Activated naive CD8-positive, alpha-beta T cell treated with anti-CD3 and anti-CD28 coated beads, Interleukin-2, amount 50 U/mL, for 16 hours (primary cell): ENCODE results near the gene PCDHGA3.
A peak's percentile ranks its signal among the peaks of the same experiment; 100 is the strongest.
"Not testable (repeated sequence)": the region's sequence is repeated elsewhere in the genome, so short reads cannot be mapped to it uniquely, and the experiment has no call there.

Experiments used
- DNase-seq: peaks from one replicate; pipeline ENCODE4 v3.0.0-alpha.2; 2020; ENCODE audit warnings: low read depth, low spot score

The PCDHGA3 gene

DNA sequence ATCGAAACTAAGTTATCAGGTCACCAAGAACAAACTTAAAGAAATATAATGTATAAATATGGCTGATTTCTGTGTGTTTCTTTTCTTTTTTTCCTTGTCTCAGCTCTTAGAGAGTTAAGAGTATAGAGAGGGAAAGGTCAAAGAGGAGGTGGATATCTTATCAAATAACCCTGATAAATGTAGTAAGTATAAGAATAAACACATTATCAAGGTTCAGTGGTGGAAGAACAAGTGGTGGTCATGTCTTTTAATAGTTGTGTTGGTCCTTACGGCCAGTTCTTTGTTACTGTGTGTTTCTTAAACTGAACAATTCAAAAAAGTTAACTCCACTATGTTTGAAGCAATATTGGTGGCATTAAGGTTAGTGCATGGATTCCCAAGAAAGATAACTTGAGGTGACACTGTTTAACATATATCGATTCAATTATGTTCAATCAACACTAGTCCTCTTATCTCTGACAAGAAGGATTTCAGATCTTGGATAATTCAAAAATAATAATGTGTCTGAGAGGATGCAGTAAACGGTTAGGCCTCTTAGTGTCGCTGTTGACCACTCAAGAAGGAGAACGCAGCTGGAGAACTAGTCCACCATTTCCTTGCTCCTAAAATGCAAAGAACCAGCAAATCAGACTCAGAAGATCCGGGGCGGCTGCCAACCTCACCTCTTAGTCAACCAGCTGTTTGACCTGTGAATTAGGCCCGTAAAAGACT, at the start of gene PCDHGA3:
PCDHGA3 (plus strand) TSS at position 588 of the 711 bp plus-strand sequence. CDS start 205 bp downstream, outside the sequence.
- DNase-seq = no peak

DNA sequence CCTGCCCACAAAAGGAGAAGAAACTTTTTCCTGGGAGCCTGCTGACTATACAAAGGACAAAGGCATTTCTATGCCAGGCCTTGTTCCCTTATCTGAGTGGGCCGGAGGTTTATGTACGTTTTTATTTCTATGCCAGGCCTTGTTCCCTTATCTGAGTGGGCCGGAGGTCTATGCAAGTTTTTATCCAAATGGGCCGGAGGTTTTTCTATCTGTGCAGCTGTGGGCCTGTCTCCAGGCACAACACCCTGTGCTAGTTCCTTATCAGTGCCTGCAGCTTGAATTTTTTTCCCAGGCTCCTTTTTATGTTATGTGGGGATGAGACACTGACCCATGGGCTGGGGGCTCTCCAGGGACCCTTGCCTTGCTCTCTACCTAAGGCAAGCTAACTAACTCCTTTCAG, 45.3 kb upstream of the PCDHGA3 start:
- no peak for DNase-seq

DNA sequence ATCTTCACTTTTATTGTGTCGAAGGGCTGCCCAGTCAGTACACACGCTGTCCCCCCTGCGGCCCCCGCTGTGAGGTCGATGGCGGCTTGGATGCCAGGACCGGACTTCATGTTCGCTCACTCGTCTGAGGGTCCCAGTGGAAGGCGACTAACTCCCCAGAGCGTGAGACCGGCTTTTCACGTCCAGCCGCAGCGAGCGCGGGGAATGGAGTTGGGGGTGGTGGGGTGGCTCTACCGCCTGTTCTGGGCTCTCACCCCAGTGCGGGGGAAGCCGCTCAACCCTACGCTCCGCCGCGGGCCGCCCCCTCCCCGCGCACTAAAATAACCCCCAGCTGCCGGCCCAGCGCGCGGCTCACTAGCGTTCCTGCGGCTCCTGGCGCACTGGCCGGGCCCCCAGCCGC, 39.9 kb upstream of the PCDHGA3 start, which contains the start of gene SLC25A2:
SLC25A2 (minus strand) TSS at position 294 of the 400 bp plus-strand sequence; CDS start at position 110, 184 bp downstream.
- no peak for DNase-seq

DNA sequence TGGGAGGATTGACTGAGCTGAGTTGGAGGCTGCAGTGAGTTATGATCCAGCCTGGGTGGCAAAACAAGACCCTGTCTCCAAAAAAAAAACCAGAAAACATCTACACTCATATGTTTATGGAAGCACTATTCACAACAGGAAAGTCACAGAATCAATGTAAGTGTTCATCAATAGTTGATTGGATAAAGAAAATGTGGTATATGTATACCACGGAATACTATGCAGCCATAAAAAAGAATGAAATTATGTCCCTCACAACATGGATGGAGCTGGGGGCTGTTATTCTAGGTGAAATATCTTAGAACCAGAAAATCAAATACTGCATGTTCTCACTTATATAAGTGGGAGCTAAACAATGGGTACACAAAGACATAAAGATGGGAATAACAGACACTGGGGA, 37.0 kb upstream of the PCDHGA3 start:
- no peak for DNase-seq

DNA sequence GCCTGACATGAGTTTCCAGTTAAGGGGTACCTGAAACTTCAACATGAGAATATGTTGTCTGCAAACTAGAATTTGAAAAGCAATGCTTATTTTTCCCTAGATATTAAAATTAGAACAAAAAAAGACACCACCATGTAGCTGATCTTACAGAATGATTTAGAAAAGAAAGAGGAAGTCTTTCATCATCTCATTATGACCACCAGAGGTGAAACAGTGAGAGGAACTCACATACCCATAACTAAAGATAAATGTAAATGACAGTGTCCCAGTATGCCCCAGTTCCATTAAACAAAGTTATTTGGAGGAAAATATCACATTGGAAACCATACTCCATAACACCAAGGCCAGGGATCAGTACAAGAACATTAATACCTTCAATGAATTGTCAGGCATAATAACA, 29.9 kb upstream of the PCDHGA3 start:
- DNase-seq = no peak

DNA sequence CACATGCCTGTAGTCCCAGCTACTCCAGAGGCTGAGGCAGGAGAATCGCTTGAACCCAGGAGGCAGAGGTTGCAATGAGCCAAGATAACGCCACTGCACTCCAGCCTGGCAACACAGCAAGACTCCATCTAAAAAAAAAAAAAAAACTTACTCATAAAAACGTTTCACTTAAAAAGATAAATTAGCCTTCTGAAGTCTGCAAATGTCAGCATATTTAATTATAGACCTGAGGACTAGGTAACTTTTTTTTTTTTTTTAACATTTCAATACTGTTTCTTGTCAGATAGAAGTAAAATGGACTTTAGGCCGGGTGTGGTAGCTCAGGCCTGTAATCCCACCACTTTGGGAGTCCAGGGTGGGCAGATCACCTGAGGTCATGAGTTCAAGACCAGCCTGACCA, 26.7 kb upstream of the PCDHGA3 start:
- not testable (repeated sequence) for DNase-seq

DNA sequence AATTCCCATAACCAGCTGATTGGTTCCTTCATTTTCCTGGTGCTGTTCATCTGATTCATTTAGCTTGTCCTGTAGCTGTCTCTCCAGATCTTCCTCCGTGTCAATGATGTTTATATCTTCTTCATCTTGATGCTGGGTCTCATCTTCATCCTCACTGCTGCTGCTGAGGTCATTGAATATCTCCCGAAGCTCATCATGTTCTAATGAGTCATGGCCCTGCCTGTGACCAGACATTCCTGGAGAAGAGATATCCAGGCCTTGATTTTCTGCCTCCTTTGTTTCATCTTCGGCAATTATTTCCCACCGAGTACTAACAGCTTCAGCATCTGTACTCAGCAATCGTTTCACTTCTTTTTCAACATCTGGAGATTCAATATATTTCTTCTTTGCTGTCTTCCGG, 24.4 kb upstream of the PCDHGA3 start:
- no peak for DNase-seq

DNA sequence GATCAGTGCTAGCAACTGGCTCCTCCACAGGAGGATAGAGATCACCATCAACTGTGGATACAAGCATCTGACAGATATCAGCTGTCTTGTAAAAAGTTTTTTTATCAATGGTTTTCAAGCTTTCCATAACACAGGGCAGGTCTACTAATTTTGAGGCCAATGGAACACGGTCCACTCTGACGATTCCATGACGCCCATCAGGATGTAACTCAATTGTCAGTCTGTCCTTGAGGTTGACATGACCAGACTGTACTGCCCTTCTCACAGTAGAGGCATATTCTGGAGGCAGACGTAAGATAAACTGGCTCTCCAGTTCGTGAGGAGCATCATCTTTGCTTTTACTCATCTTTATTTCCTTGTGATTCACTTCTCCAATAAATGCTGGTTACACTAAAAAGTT, 23.9 kb upstream of the PCDHGA3 start:
- no peak for DNase-seq

DNA sequence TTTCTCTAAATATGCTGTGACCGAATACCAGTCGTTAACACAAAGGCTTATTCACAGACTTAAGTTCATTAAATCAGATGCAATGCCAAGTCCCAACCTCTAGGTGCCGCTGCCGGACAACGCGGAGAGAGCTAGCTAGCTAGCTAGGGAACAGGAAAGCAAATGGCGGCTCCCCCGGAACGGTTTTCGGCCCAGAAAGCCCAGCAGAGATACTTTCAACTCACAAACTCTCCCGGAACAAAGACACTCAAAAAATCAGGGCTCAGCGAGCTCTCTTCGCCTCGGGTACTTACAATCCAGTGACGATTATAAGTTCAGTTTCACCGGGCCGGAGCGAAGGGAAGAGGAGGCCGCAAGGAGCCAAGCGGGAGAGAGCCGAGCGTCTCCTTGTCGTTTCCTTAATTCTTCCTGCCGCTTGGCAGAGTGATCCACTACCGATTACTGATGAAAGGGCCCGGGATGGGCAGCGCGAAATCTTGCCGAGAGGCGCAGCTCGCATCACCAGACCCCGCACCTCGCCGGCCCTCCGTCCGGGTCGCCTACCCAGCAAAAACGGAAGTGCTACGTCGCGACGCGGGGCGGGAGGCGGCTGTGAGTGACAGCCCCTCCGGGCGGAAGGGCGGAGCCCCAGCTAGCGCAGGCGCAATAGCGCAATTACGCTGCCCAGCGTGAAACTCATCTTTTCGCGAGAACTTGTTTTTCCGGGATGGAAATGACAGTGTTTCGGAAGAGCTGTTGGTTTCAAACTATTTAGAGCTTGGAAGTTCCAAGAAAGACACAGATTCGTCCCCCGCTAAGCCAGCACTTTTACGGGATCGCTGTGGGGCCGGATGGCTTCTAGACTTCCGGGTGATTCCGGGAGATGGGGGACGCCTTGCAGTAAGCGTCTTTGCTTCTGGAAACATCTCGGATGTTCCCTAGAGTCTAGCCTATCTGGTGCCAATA, 23.1 kb upstream of the PCDHGA3 start, which contains the start of gene TAF7:
TAF7 (minus strand) TSS at position 560 of the 945 bp plus-strand sequence. CDS start 740 bp downstream, outside the sequence.
- DNase-seq = peak; percentile 84

DNA sequence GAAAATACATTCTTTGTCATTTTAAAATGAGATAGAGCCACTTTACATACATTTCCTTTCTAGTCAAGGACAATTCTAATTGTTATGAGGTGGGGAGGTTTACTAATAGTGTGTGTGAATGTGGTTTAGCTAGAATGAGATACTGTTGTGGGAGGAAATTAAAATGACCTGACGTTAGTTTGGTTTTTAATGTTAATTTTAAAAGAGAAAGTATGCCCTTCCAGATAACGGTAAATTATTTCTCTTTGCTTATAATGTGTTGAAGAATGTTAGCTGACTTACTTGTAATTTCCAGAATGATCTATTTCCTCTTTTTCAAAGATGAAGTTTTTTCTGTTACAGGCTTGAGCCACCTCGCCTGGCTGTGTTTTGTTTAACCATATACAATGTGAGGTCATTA, 21.4 kb upstream of the PCDHGA3 start:
- DNase-seq = no peak

DNA sequence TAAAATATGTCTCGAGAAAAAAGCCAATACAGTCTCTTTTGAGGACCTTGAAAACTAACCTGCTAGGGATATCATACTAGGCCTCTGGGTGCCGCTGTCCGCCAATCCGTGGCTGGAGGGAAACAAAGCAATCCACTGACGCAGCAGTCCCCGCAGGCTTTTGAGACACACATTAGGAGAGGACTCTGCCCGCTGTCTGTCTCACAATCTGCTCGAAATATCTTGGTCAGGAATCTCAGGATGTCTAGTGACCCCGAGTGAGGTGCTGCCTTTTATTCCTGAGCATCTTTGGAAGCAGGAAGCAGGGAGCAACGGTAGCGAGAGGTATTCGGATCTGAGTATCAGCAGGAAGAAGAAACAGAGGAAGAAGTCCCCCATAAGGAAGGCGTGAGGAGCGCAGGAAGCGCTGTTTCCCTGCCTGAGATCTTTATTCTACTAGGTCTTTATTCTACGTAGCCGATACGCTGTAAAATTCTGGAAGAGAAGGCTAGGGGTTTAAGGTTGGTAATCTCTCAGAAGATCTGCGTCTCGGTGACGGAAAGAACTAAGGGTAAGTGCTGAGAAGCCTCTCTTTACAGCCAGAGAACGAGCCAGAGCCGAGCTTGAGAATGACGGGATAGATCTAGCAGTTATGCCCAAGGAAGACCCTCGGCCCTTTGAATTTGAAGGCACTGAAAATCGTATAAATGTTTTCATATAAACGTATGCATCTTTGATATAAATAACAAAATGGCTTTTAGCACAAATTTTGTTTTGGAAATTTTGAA, 17.4 kb upstream of the PCDHGA3 start:
- peak; percentile 23 for DNase-seq

DNA sequence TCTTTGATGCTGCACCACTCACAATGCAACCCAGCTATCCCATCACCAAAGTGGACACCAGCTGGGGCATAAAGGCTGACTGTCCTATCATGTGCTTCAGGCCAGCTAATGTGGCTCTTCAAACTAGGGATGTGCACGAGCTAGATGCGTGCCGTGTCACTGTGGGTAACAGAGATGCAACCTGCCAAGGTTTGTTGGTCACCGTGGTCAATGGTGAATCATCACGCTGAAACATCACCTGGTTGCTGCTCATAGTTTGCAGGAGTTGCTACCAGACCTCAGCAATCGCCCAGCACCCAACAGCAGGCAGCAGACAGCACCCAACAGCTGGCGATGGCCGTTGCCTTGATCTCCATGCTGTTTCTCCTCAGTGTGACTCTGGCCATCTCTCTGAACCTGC, 15.4 kb upstream of the PCDHGA3 start:
- DNase-seq = no peak

DNA sequence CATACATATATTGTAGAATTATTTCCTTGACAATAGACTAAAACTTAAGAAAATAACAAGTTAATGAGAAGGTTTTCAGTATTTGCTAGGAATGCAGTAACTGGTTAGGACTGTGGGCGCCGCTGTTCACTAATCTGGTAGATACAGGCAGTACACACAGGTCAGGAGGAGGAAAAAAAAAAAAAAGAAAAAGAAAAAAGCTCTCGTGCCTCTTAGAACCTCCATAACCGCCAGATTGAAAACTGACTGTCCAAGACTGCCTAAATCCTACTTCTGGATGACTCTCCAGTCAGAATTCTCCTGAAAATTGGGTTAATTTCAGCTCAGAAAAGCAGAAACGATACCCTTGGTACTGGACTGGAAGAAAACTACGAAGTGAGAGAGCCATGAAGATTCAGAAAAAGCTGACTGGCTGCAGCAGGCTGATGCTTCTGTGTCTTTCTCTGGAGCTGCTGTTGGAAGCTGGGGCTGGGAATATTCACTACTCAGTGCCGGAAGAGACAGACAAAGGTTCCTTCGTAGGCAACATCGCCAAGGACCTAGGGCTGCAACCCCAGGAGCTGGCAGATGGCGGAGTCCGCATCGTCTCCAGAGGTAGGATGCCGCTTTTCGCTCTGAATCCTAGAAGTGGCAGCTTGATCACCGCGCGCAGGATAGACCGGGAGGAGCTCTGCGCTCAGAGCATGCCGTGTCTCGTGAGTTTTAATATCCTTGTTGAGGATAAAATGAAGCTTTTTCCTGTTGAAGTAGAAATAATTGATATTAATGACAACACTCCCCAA, 13.1 kb upstream of the PCDHGA3 start, which contains the start of gene PCDHGA1:
PCDHGA1 (plus strand) TSS at position 216 of the 782 bp plus-strand sequence.
- DNase-seq = no peak

DNA sequence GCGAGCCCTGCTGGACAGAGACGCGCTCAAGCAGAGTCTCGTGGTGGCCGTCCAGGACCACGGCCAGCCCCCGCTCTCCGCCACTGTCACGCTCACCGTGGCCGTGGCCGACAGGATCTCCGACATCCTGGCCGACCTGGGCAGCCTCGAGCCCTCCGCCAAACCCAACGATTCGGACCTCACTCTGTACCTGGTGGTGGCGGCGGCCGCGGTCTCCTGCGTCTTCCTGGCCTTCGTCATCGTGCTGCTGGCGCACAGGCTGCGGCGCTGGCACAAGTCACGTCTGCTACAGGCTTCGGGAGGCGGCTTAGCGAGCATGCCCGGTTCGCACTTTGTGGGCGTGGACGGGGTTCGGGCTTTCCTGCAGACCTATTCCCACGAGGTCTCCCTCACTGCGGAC, 11.1 kb upstream of the PCDHGA3 start:
- DNase-seq = not testable (repeated sequence)

DNA sequence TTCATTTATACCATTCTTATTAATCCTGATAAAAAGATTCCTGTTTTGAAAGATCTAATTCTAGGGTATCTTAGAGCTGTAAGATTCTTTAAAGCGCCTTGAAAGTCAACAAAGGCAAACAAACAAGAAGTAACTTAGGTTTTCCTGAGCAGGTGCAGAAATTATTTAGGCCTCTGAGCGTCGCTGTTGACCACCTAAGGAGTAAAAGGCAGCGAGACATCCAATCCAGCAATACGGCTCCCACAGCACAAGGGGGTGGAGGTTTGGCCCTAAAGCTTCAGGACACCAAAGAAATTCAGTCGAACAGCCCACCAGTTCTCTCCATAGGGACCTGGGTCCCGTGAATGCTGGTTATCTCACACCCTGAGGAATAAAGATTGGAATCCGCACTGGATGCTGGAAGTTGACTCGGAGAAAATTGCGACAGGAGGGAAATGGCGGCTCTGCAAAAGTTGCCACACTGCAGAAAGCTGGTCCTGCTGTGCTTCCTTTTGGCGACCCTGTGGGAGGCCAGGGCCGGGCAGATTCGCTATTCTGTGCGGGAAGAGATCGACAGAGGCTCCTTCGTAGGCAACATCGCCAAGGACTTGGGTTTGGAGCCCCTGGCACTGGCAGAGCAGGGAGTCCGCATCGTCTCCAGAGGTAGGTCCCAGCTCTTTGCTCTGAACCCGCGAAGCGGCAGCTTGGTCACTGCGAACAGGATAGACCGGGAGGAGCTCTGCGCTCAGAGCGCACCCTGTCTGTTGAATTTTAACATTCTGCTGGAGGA, 4.9 kb upstream of the PCDHGA3 start, which contains the start of gene PCDHGA2:
PCDHGA2 (plus strand) TSS at position 223 of the 769 bp plus-strand sequence.
- no peak for DNase-seq

DNA sequence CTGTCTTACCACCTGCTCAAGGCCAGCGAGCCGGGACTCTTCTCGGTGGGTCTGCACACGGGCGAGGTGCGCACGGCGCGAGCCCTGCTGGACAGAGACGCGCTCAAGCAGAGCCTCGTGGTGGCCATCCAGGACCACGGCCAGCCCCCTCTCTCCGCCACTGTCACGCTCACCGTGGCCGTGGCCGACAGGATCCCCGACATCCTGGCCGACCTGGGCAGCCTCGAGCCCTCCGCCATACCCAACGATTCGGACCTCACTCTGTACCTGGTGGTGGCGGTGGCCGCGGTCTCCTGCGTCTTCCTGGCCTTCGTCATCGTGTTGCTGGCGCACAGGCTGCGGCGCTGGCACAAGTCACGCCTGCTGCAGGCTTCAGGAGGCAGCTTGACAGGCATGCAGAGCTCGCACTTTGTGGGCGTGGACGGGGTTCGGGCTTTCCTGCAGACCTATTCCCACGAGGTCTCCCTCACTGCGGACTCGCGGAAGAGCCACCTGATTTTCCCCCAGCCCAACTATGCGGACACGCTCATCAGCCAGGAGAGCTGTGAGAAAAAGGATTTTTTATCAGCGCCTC, 2.8 kb upstream of the PCDHGA3 start:
- DNase-seq = not testable (repeated sequence)

DNA sequence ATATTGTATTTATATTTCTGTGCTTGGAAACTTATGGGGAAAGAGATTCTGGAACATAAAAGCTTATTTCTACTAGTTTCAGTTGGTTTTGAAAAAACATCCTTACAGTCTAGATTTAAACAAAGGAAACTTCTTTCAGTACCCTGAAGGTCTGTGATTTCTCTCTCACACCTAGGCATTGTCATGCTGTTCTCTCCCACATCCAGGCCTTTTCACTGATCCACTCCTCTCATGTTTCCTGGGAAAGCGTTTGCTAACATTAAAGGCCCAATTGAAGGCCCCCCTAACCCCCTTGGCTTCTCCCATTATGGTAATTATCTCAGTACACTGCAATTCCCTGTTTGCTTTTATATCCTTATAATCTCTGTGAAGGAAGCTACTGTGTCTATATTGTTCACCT, 856 bp upstream of the PCDHGA3 start:
- DNase-seq = no peak

DNA sequence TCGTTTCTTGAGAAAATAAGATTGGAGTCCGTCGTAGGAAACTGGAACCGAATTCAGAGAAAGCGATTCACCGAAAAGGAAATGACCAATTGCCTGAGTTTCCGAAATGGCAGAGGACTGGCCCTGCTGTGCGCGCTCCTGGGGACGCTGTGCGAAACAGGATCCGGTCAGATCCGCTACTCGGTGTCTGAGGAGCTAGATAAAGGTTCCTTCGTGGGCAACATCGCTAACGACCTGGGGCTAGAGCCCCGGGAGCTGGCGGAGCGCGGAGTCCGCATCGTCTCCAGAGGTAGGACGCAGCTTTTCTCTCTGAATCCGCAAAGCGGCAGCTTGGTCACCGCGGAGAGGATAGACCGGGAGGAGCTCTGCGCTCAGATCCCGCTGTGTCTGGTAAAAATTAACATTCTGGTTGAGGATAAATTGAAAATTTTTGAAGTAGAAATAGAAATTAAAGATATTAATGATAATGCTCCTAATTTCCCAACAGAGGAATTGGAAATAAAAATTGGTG, 379 bp downstream of the PCDHGA3 start:
- no peak for DNase-seq

DNA sequence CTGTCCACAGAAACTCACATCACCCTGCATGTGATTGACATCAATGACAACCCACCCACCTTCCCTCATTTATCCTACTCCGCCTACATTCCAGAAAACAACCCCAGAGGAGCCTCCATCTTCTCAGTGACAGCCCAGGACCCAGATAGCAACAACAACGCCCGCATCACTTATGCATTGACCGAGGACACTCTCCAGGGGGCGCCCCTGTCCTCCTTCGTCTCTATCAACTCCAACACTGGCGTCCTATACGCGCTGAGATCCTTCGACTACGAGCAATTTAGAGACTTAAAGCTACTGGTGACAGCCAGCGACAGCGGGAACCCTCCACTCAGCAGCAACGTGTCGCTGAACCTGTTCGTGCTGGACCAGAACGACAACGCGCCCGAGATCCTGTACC, 1.7 kb downstream of the PCDHGA3 start:
- DNase-seq = no peak
